ENCODE measurements around the gene TUBGCP2. TPM values are rescaled to one million over a fixed set of nuclear protein-coding genes. Genes with fewer than 3 reads are reported as not detected.

Gene TUBGCP2
- total RNA-seq, 1 experiment from 2014 or later: 92.2 TPM

GRCh38 chr10:133297504-133297903 is 11.2 kb downstream of the TUBGCP2 start:
- CTCF ChIA-PET: no interaction called here
- no TSS peak for BruUV-seq (replicated peaks)
- Histone ChIP-seq H3K27me3 (replicated peaks; ENCODE audit: control insufficient read depth, insufficient read depth, low read length) (no peaks in the 10 kb centered on the region), H3K9me3 (no peaks in the 10 kb centered on the region), H3K4me3 (ENCODE audit: low read depth, low read length) (no peak overlapping the region), H3K36me3 (ENCODE audit: control insufficient read depth, insufficient read depth, low read length) (peaks cover 7% of the 10 kb centered on the region), H3K4me1 (no peaks in the 10 kb centered on the region)
- Mint-ChIP-seq H3K4me1 (ENCODE audit: low read depth, unreplicated experiment) (no peaks in the 10 kb centered on the region), H3K4me3 (ENCODE audit: unreplicated experiment) (no peak overlapping the region), H3K9me3 (ENCODE audit: unreplicated experiment) (no peaks in the 10 kb centered on the region), H3K27me3 (ENCODE audit: insufficient read depth, unreplicated experiment) (no peaks in the 10 kb centered on the region), H3K36me3 (ENCODE audit: insufficient read depth, unreplicated experiment) (peaks cover 80% of the 10 kb centered on the region), H3K27ac (ENCODE audit: unreplicated experiment) (no peak overlapping the region)
- no peak for TF ChIP-seq CTCF (IDR thresholded peaks at IDR 0.05; ENCODE audit: insufficient read depth in 1 of 2, low read depth in 1 of 2, low read length in 1 of 2, severe bottlenecking in 1 of 2, unreplicated experiment in 1 of 2)
- no peak for DNase-seq
- intact Hi-C loops (cut with micrococcal nuclease; ENCODE audit: unreplicated experiment): no loop called here
- POLR2A ChIA-PET: no interaction called here

- Mint-ChIP-seq H3K4me1 (ENCODE audit: low read depth, unreplicated experiment) (no peaks in the 10 kb centered on the region), H3K36me3 (ENCODE audit: insufficient read depth, unreplicated experiment) (peaks cover 66% of the 10 kb centered on the region), H3K4me3 (ENCODE audit: unreplicated experiment) (no peak overlapping the region), H3K27me3 (ENCODE audit: insufficient read depth, unreplicated experiment) (no peaks in the 10 kb centered on the region), H3K9me3 (ENCODE audit: unreplicated experiment) (no peaks in the 10 kb centered on the region), H3K27ac (ENCODE audit: unreplicated experiment) (no peak overlapping the region)
- no TSS peak for BruUV-seq (replicated peaks)
- ChIA-PET CTCF (interaction anchor here (1.0 kb wide), 1 partner anchor 34 kb away, joined by 3 read pairs; no protein-coding TSS in a partner anchor), POLR2A (no interaction called here)
- H3K36me3 ChIP-seq (ENCODE audit: control insufficient read depth, insufficient read depth, low read length): peaks cover 6% of the 10 kb centered on the region
- H3K9me3 ChIP-seq: no peaks in the 10 kb centered on the region
- no peak overlapping the region for H3K4me3 ChIP-seq (ENCODE audit: low read depth, low read length)
- intact Hi-C loops (cut with micrococcal nuclease; ENCODE audit: unreplicated experiment): no loop called here
- no peaks in the 10 kb centered on the region for H3K4me1 ChIP-seq
- no peak for TF ChIP-seq CTCF (IDR thresholded peaks at IDR 0.05; ENCODE audit: insufficient read depth in 1 of 2, low read depth in 1 of 2, low read length in 1 of 2, severe bottlenecking in 1 of 2, unreplicated experiment in 1 of 2)
- DNase-seq: no peak
- H3K27me3 ChIP-seq (replicated peaks; ENCODE audit: control insufficient read depth, insufficient read depth, low read length): no peaks in the 10 kb centered on the region
Measured at GRCh38 chr10:133295426-133296320, 13.0 kb downstream of the TUBGCP2 start.

GRCh38 chr10:133294189-133294588 is 14.5 kb downstream of the TUBGCP2 start:
- Histone ChIP-seq H3K9me3 (no peaks in the 10 kb centered on the region), H3K36me3 (ENCODE audit: control insufficient read depth, insufficient read depth, low read length) (peaks cover 6% of the 10 kb centered on the region), H3K4me1 (no peaks in the 10 kb centered on the region), H3K4me3 (ENCODE audit: low read depth, low read length) (no peak overlapping the region), H3K27me3 (replicated peaks; ENCODE audit: control insufficient read depth, insufficient read depth, low read length) (no peaks in the 10 kb centered on the region)
- DNase-seq: no peak
- Mint-ChIP-seq H3K4me3 (ENCODE audit: unreplicated experiment) (no peak overlapping the region), H3K4me1 (ENCODE audit: low read depth, unreplicated experiment) (no peaks in the 10 kb centered on the region), H3K36me3 (ENCODE audit: insufficient read depth, unreplicated experiment) (peaks cover 65% of the 10 kb centered on the region), H3K27ac (ENCODE audit: unreplicated experiment) (no peak overlapping the region), H3K9me3 (ENCODE audit: unreplicated experiment) (no peaks in the 10 kb centered on the region), H3K27me3 (ENCODE audit: insufficient read depth, unreplicated experiment) (no peaks in the 10 kb centered on the region)
- no peak for TF ChIP-seq CTCF (IDR thresholded peaks at IDR 0.05; ENCODE audit: insufficient read depth in 1 of 2, low read depth in 1 of 2, low read length in 1 of 2, severe bottlenecking in 1 of 2, unreplicated experiment in 1 of 2)
- BruUV-seq (replicated peaks): no TSS peak
- ChIA-PET CTCF (interaction anchor here (0.6 kb wide), 1 partner anchor 227 kb away, joined by 3 read pairs; no protein-coding TSS in a partner anchor), POLR2A (no interaction called here)
- intact Hi-C loops (cut with micrococcal nuclease; ENCODE audit: unreplicated experiment): no loop called here
